HFF-Myc (cell line): ENCODE data around the gene SCN7A.

Experiments used
- DNase-seq: peaks from one replicate; pipeline ENCODE4 v3.0.0-alpha.2; 2011; ENCODE audit warnings: low read depth; ENCODE audit errors: extremely low read depth
- H3K4me3 ChIP-seq: replicated peaks from 2 replicates; pipeline ENCODE4 v1.5.1; 2011; ENCODE audit warnings: low read depth, mild to moderate bottlenecking, control low read depth, low read length
- CTCF ChIP-seq: IDR thresholded peaks from 2 replicates; pipeline ENCODE4 v1.5.1; 2012; ENCODE audit warnings: mild to moderate bottlenecking, low read depth, low read length, control low read depth; ENCODE audit errors: missing control alignments

Gene SCN7A

DNA sequence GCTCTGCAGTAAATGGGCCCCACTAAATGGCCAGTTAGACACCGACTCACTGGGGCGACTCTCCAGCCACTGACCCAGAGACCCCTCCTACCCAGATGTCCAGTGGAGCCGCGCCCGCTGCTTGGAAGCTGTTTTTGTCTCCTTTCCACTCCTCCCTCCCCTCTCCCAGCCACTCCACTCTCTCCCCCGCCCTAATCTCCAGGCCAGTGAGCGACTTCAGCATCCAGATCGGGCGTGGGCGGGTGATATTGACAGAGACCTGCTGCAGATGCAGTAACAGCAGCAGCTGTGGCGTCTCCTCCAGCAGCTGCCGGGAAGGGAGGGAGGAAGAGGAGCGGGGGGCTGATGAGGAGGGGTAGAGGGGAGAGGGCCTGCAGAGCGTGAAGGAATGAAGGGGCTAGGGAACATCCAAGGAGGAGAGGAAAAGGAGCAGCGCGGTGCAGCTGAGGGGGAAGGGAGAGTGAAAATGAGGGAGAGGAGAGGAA, at the start of gene SCN7A:
SCN7A (minus strand) TSS at position 110 of the 485 bp plus-strand sequence. CDS start 16,553 bp downstream, outside the sequence.
- TF ChIP-seq CTCF = no peak
- 0 out of 2 replicates have a peak within 1 kb of the TSS, but pooled peaks have one; percentile 3 for H3K4me3 ChIP-seq
- peak; percentile 6 for DNase-seq

GRCh38 chr2:166539340-166540162, 45.5 kb upstream of the SCN7A start:
- no peak overlapping the region for H3K4me3 ChIP-seq
- TF ChIP-seq CTCF = peak; percentile 63
- peak; percentile 69 for DNase-seq

- no peak for TF ChIP-seq CTCF
- DNase-seq = no peak
- no peak overlapping the region for H3K4me3 ChIP-seq
Measured at GRCh38 chr2:166536111-166536510, 42.1 kb upstream of the SCN7A start.

GRCh38 chr2:166521155-166521554, 27.1 kb upstream of the SCN7A start:
- no peak for TF ChIP-seq CTCF

GRCh38 chr2:166520604-166521003, 26.6 kb upstream of the SCN7A start:
- DNase-seq = no peak
- no peak for TF ChIP-seq CTCF
- no peak overlapping the region for H3K4me3 ChIP-seq

More at GRCh38 chr2:166521155-166521554, 27.1 kb upstream of the SCN7A start:
- no peak for DNase-seq
- no peak overlapping the region for H3K4me3 ChIP-seq

DNA sequence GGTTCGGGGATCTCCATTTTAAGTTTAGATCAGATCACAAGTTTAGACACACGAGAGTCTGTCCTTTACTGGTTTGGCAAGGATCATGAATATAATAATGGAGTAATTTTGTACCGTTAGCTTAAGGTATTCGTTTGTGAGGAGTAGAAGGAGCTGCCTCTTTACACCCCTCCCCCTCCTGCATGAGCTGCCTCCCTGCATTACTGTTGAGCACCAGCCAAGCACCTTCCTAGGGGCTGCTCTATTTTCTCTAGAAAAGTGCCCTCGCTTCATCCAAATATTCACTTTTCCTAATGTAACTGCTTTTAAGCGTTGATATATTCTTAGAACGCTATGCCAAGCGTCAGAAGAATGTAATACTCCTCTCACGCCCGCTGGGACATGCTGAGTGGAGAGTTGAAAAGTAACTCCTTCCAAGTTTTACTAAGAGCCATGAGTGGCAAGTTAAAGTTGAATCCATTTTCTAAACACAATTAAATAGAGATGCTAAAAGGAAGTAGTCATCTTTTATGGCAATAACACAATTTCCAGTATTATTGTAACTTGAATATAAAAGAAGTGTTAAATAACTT, 25.4 kb upstream of the SCN7A start:
- no peak for DNase-seq
- H3K4me3 ChIP-seq = no peak overlapping the region
- TF ChIP-seq CTCF = no peak
